RWPE2 (cell line): ENCODE measurements around the gene KMT2C.
"Not testable (repeated sequence)": the region's sequence is repeated elsewhere in the genome, so short reads cannot be mapped to it uniquely, and the experiment has no call there.

Source experiments
- ATAC-seq: fragments of 200-7000 bp; cut with Tn5 transposase; 3 replicates; pipeline ENCODE4 v1.9.1; 2021; ENCODE audit warnings: low read depth
- DNase-seq: peaks from one replicate; pipeline ENCODE4 v3.0.0-alpha.2; 2020; ENCODE audit warnings: low spot score
- H3K27ac ChIP-seq: fragments of 450-650 bp; 2 replicates; pipeline ENCODE4 v1.5.1; 2017; ENCODE audit warnings: mild to moderate bottlenecking; ENCODE audit not compliant: poor library complexity, severe bottlenecking
- H3K27me3 ChIP-seq: fragments of 250-450 bp; sonication (Bioruptor Pico); 2 replicates; pipeline ENCODE4 v1.5.1; 2021; ENCODE audit warnings: mild to moderate bottlenecking, moderate library complexity; ENCODE audit not compliant: insufficient read depth, poor library complexity, severe bottlenecking
- H3K36me3 ChIP-seq: fragments of 250-450 bp; sonication (Bioruptor Pico); 2 replicates; pipeline ENCODE4 v1.5.1; 2020; ENCODE audit warnings: low read depth, mild to moderate bottlenecking, moderate library complexity
- H3K4me1 ChIP-seq: fragments of 250-450 bp; sonication (Bioruptor Pico); 2 replicates; pipeline ENCODE4 v1.5.1; 2021; ENCODE audit warnings: mild to moderate bottlenecking, moderate library complexity; ENCODE audit not compliant: insufficient read depth, poor library complexity, severe bottlenecking
- H3K4me3 ChIP-seq: fragments of 250-450 bp; sonication (Bioruptor Pico); 2 replicates; pipeline ENCODE4 v1.5.1; 2021; ENCODE audit warnings: mild to moderate bottlenecking, moderate library complexity; ENCODE audit not compliant: severe bottlenecking
- H3K9me3 ChIP-seq: fragments of 250-450 bp; sonication (Bioruptor Pico); 2 replicates; pipeline ENCODE4 v1.5.1; 2021; ENCODE audit warnings: mild to moderate bottlenecking, moderate library complexity; ENCODE audit not compliant: severe bottlenecking
- CTCF ChIP-seq: fragments of 450-650 bp; IDR thresholded peaks from one replicate; pipeline ENCODE4 v1.5.1; 2017; ENCODE audit warnings: mild to moderate bottlenecking, moderate library complexity; ENCODE audit not compliant: poor library complexity, severe bottlenecking

The KMT2C gene

DNA sequence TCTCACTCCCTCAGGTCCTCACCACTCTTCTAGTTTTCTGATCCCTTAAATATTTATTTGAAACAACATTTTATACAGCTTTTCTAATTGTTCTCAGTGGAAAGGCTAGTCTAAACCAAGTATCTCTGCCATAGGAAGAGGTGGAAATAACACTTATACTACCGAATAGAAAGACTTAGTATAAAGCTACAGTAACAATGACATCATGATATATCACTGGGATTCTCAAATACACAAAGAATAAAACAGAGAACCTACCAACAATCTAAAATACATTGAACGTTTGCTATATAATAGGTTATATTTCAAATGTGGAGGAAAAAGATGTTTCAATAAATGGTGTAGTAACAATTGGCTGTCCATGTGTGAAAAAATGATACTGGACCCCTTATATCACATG lies 142.9 kb downstream of the KMT2C start:
- H3K4me3 ChIP-seq: no peak overlapping the region
- no peak for TF ChIP-seq CTCF
- no peaks in the 10 kb centered on the region for H3K9me3 ChIP-seq
- H3K36me3 ChIP-seq: peaks cover 16% of the 10 kb centered on the region; the same call in 1 of the 2 replicates
- ATAC-seq: no peak
- H3K27me3 ChIP-seq: no peaks in the 10 kb centered on the region
- DNase-seq: no peak
- H3K27ac ChIP-seq: no peak overlapping the region
- no peaks in the 10 kb centered on the region for H3K4me1 ChIP-seq

- H3K27ac ChIP-seq, ATAC-seq: not testable (repeated sequence)
Measured at GRCh38 chr7:152286972-152287371, 148.8 kb downstream of the KMT2C start.

DNA sequence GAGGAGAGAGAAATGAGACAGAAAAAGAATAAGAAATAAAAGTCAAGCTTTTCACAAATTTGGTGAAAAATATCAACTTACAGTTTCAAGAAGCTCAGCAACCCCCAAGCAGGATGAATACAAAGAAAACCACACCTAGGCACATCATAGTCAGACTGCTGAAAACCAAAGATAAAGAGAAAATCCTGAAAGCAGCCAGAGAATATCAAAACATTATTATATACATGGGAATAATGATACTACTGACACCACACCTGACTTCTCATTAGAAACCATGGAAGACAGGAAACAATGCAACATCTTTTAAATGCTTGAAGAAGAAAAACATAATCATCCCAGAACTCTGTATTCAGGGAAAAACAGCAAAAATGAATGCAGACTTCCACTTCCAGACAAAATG lies 149.6 kb downstream of the KMT2C start:
- not testable (repeated sequence) for H3K27ac ChIP-seq, H3K27me3 ChIP-seq, DNase-seq, H3K9me3 ChIP-seq, ATAC-seq, H3K36me3 ChIP-seq, H3K4me3 ChIP-seq, H3K4me1 ChIP-seq

More at GRCh38 chr7:152286972-152287371, 148.8 kb downstream of the KMT2C start:
- not testable (repeated sequence) for H3K9me3 ChIP-seq, DNase-seq, H3K4me1 ChIP-seq, H3K36me3 ChIP-seq, H3K4me3 ChIP-seq, H3K27me3 ChIP-seq

GRCh38 chr7:152284998-152285397 lies 150.8 kb downstream of the KMT2C start:
- not testable (repeated sequence) for H3K27me3 ChIP-seq, H3K9me3 ChIP-seq, ATAC-seq, H3K27ac ChIP-seq, DNase-seq, H3K4me3 ChIP-seq, H3K4me1 ChIP-seq, H3K36me3 ChIP-seq

GRCh38 chr7:152277687-152278086 lies 158.1 kb downstream of the KMT2C start:
- H3K4me1 ChIP-seq, H3K27me3 ChIP-seq, H3K9me3 ChIP-seq, H3K27ac ChIP-seq, H3K4me3 ChIP-seq, ATAC-seq, DNase-seq: not testable (repeated sequence)
- H3K36me3 ChIP-seq: peaks cover 13% of the 10 kb centered on the region

DNA sequence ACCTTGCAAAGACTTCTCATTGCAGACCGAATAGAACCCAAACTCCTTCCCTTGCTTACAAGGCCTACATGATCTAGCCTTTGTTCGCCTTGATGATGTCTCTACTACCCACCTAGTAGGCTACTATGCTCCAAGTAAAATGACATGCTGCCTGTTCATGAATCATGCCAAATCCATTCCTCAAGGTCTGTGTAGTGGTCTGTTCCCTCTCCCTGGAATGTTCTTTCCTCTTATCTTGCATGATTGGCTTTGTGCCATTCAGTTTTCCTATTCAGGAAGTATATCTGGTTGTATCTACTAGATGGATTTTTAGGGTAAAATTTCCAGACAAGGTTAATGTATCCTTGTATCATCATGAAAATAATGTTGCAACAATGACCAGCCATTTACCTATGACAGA lies 165.4 kb downstream of the KMT2C start:
- DNase-seq, H3K4me1 ChIP-seq, H3K27me3 ChIP-seq, H3K4me3 ChIP-seq, H3K27ac ChIP-seq, H3K9me3 ChIP-seq: not testable (repeated sequence)
- peaks cover 21% of the 10 kb centered on the region for H3K36me3 ChIP-seq
- ATAC-seq: 0 out of 3 replicates have a peak, but pooled peaks have one; percentile 29

DNA sequence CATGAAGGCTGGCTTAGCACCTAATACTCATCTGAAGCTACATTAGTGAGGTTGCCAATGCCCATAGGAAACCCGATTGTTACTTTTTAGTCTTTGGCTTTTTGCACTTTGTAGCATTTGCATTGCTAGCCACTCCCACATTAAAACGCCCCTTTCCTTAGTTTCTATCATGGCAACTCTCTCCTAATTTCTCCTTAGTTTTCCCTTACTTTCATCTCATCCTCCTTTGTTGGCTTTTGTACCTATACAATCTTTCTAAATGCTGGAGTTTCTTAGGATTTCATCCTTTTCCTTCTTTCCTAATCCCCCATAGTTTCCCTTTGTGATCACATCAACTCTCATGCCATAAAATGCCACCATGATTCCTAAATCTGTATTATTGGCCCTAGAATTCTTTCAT lies 168.9 kb downstream of the KMT2C start:
- H3K4me1 ChIP-seq, ATAC-seq, H3K27me3 ChIP-seq, H3K9me3 ChIP-seq, H3K4me3 ChIP-seq, H3K27ac ChIP-seq, DNase-seq: not testable (repeated sequence)
- H3K36me3 ChIP-seq: peaks cover 23% of the 10 kb centered on the region; the same call in 1 of the 2 replicates

DNA sequence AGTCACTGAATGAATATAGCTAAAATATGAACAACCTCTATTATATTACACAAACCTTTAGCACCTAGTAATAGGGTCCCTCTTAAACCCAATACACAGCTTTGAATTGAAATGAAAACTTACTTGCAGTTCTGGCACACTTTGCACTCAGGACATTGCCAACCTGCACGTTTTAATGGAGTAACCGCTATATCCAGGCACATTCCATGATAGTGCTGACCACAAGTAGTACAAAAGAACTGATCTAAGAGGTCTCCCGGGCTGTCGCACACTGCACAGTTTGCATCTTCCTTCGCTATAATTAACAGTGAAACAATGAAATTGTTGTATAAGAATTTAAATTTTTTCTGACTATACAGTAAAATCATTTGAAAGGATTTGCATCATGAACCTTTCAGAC lies 170.9 kb downstream of the KMT2C start:
- H3K4me3 ChIP-seq, ATAC-seq: not testable (repeated sequence)

DNA sequence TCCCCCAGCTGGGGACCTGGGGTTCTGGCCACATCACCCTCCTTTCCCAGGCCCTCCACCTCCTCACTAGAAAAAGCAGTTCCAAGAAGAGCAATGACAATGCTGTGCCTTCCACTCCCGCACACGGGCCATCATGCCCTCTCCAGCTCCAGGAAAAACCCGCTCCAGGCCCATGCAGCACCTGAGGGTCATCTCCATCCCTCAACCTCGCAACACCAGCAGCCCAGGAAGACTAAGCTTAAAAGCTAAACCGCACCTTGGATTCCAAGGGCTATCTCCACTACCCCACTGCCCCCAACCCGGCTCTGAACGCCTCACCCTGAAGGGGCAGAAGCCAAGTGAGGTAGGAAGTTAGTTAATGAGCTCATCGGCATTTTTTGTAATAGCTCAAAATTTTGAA lies 173.7 kb downstream of the KMT2C start:
- not testable (repeated sequence) for H3K27me3 ChIP-seq, H3K4me3 ChIP-seq, H3K4me1 ChIP-seq, H3K27ac ChIP-seq, H3K9me3 ChIP-seq, H3K36me3 ChIP-seq, ATAC-seq
- peak; percentile 47 for DNase-seq

More for the DNA sequence above, 170.9 kb downstream of the KMT2C start:
- DNase-seq, H3K27ac ChIP-seq, H3K27me3 ChIP-seq, H3K9me3 ChIP-seq, H3K4me1 ChIP-seq: not testable (repeated sequence)
- peaks cover 15% of the 10 kb centered on the region; the same call in 1 of the 2 replicates for H3K36me3 ChIP-seq

DNA sequence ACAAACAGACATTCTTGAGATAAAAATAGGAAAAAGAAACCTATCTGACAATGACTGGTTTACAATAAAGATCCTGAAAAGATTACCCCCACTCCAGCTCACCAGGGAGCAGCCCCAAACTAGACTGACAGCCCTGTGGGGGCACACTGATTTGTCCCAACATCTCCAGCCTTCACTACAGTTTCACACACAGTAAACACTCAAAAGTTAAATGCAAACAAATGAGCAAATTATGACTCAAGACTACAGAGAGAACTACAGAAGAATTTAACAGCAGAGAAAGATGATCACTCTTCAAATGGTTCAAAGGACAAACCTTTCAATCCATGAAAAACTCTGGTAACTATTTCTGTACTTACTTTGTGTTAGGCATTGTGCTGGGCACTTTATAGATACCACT lies 176.2 kb downstream of the KMT2C start:
- H3K27ac ChIP-seq, DNase-seq, H3K4me1 ChIP-seq, H3K36me3 ChIP-seq, H3K4me3 ChIP-seq, H3K27me3 ChIP-seq, ATAC-seq, H3K9me3 ChIP-seq: not testable (repeated sequence)

GRCh38 chr7:152247851-152248250 lies 188.0 kb downstream of the KMT2C start:
- ATAC-seq, H3K9me3 ChIP-seq, H3K4me3 ChIP-seq, H3K4me1 ChIP-seq, H3K27ac ChIP-seq, DNase-seq, H3K27me3 ChIP-seq: not testable (repeated sequence)
- H3K36me3 ChIP-seq: peaks cover 41% of the 10 kb centered on the region
